Measurements from ENCODE around the gene STARD13.

The STARD13 gene

GRCh38 chr13:33132644-33133440 is 152.7 kb downstream of the STARD13 start:
- TF ChIP-seq CTCF (IDR thresholded peaks at IDR 0.05; ENCODE audit: low read length, missing control alignments), result no peak
- DNase-seq (ENCODE audit: low read depth), result peak; percentile 73
- no peak overlapping the region for H3K4me3 ChIP-seq (replicated peaks; ENCODE audit: low read depth, low read length)

- H3K4me3 ChIP-seq (replicated peaks; ENCODE audit: low read depth, low read length), result no peak overlapping the region
- TF ChIP-seq CTCF (IDR thresholded peaks at IDR 0.05; ENCODE audit: low read length, missing control alignments), result no peak
- DNase-seq (ENCODE audit: low read depth), result no peak
Observed at GRCh38 chr13:33129886-33130285, 155.7 kb downstream of the STARD13 start.

DNA sequence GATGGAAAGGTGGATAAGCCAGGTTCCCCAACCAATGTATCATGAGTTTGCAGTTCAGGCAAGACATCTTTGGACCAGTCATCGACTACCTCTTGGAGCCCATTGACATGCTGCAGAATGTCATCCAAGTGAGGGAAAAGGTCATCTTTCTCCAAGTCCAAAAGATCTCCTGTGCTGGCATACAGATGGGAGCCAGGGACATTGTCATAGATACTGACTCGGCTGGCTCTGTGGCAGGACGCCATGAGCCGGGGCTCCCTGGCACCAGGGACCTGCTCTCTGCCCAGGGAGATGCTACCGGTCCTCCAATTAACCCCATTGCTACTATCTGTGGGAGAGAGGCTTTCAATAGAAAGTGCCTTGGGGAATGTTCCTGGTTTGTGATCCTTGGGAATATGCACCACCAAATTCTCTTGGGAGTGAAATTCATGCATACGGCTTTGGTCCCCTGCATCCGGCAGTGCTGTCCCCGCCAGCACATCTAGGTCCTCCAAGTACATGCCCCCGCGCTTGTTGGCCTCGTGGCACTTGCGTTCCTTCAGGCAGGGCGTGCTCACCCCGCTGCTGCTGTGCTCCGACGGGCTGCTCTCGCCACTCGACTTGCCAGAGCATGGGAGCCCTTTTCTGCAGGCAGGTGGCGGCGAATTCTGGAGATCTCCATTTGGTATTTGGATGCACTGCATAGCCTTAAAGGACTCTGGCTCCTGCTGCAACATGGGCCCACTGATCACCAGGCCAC is 156.3 kb downstream of the STARD13 start:
- no peak for DNase-seq (ENCODE audit: low read depth)
- no peak for TF ChIP-seq CTCF (IDR thresholded peaks at IDR 0.05; ENCODE audit: low read length, missing control alignments)
- no peak overlapping the region for H3K4me3 ChIP-seq (replicated peaks; ENCODE audit: low read depth, low read length)

GRCh38 chr13:33128134-33128533 is 157.4 kb downstream of the STARD13 start:
- no peak for TF ChIP-seq CTCF (IDR thresholded peaks at IDR 0.05; ENCODE audit: low read length, missing control alignments)
- no peak for DNase-seq (ENCODE audit: low read depth)
- H3K4me3 ChIP-seq (replicated peaks; ENCODE audit: low read depth, low read length), result no peak overlapping the region

DNA sequence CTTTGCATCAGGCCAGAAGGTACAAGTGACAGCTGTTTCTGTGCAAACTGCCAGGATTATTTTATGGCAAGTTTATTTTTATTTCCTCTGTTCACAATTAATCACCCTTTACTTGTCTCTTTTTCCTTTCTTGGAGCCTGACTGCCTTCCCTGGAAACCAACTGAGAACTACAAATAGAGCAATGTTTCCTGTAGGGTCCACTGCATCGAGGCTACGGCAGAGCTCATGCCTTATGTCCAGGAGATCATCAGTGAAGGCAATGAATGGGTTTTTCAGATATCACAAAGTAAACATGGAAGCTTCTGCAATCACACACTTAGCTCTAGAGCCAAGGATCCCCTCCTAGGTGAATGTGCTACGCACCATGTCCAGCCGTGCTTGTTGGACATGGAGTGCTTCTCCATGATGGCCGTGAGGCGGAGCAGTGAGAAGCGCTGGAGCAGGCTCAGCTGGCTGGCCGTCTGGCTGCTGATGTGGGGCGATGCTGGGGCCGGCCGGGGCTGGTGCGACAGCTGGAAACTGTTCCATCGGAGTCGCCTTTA is 158.5 kb downstream of the STARD13 start:
- peak; percentile 22 for DNase-seq (ENCODE audit: low read depth)
- H3K4me3 ChIP-seq (replicated peaks; ENCODE audit: low read depth, low read length), result no peak overlapping the region

More for the DNA sequence above, 158.5 kb downstream of the STARD13 start:
- TF ChIP-seq CTCF (IDR thresholded peaks at IDR 0.05; ENCODE audit: low read length, missing control alignments), result peak; percentile 9

All from fibroblast of pulmonary artery (primary cell).